H7 (cell line): Measurements from ENCODE around the gene RAB43. TPM values are rescaled to one million over a fixed set of nuclear protein-coding genes. Genes with fewer than 3 reads are reported as not detected.

Experiments used
- DNase-seq: peaks from one replicate; pipeline ENCODE4 v3.0.0; 2012
- H3K27me3 ChIP-seq: 2 replicates; pipeline ENCODE4 v1.6.0; 2011; ENCODE audit warnings: mild to moderate bottlenecking, low read length; ENCODE audit not compliant: control insufficient read depth, insufficient read depth
- H3K36me3 ChIP-seq: replicated peaks from 2 replicates; pipeline ENCODE4 v1.5.1; 2011; ENCODE audit warnings: low read length; ENCODE audit not compliant: control insufficient read depth, insufficient read depth
- H3K4me3 ChIP-seq: 2 replicates; pipeline ENCODE4 v1.5.1; 2011; ENCODE audit warnings: low read depth, mild to moderate bottlenecking, control low read depth, low read length, moderate library complexity; ENCODE audit not compliant: insufficient read depth
- total RNA-seq: library from RNA; depleted of rRNA; stranded (reverse); fragments of >200 nt; shearing (Covaris generic); gene quantifications from 2 replicates; pipeline ENCODE4 v1.2.3, GENCODE V29; 2014

Gene RAB43
- total RNA-seq, 1 experiment from 2014 or later = 39.4 TPM

GRCh38 chr3:129065016-129065719 lies 56.4 kb downstream of the RAB43 start:
- DNase-seq = no peak
- H3K4me3 ChIP-seq = no peak overlapping the region
- H3K36me3 ChIP-seq = no peaks in the 10 kb centered on the region

GRCh38 chr3:129063841-129064482 lies 57.6 kb downstream of the RAB43 start:
- H3K36me3 ChIP-seq = no peaks in the 10 kb centered on the region
- no peaks in the 10 kb centered on the region for H3K27me3 ChIP-seq
- H3K4me3 ChIP-seq = no peak overlapping the region
- DNase-seq = no peak

More at GRCh38 chr3:129065016-129065719, 56.4 kb downstream of the RAB43 start:
- no peaks in the 10 kb centered on the region for H3K27me3 ChIP-seq

GRCh38 chr3:129063091-129063640 lies 58.4 kb downstream of the RAB43 start:
- Histone ChIP-seq H3K36me3 (no peaks in the 10 kb centered on the region), H3K27me3 (no peaks in the 10 kb centered on the region), H3K4me3 (no peak overlapping the region)
- DNase-seq = no peak

GRCh38 chr3:129061888-129062834 lies 59.4 kb downstream of the RAB43 start:
- Histone ChIP-seq H3K27me3 (no peaks in the 10 kb centered on the region), H3K4me3 (no peak overlapping the region), H3K36me3 (no peaks in the 10 kb centered on the region)
- DNase-seq = peak; percentile 45

- Histone ChIP-seq H3K27me3 (no peaks in the 10 kb centered on the region), H3K4me3 (no peak overlapping the region), H3K36me3 (no peaks in the 10 kb centered on the region)
- peak; percentile 45 for DNase-seq
These were observed 60.3 kb downstream of the RAB43 start for GRCh38 chr3:129061023-129061887.

- H3K4me3 ChIP-seq = no peak within 1 kb of the TSS
- DNase-seq = no peak
- H3K27me3 ChIP-seq = no peaks in the 10 kb centered on the region
- no peaks in the 10 kb centered on the region for H3K36me3 ChIP-seq
These were observed 61.2 kb downstream of the RAB43 start, which contains the start of gene GP9 for GRCh38 chr3:129060276-129061022. Gene GP9, plus strand, starts transcription at chr3:129060779. Its CDS starts 961 bp downstream, at chr3:129061740.

GRCh38 chr3:129059311-129059958 lies 62.2 kb downstream of the RAB43 start:
- H3K36me3 ChIP-seq = no peaks in the 10 kb centered on the region
- DNase-seq = peak; percentile 26
- H3K27me3 ChIP-seq = no peaks in the 10 kb centered on the region
- no peak overlapping the region for H3K4me3 ChIP-seq

- no peaks in the 10 kb centered on the region for H3K36me3 ChIP-seq
- no peaks in the 10 kb centered on the region for H3K27me3 ChIP-seq
- H3K4me3 ChIP-seq = no peak overlapping the region
- DNase-seq = no peak
These were observed 63.0 kb downstream of the RAB43 start for GRCh38 chr3:129058441-129059200.

GRCh38 chr3:129057249-129057648 lies 64.4 kb downstream of the RAB43 start:
- DNase-seq = no peak
- Histone ChIP-seq H3K27me3 (no peaks in the 10 kb centered on the region), H3K36me3 (no peaks in the 10 kb centered on the region), H3K4me3 (no peak overlapping the region)

GRCh38 chr3:129056451-129057173 lies 65.0 kb downstream of the RAB43 start:
- no peak for DNase-seq
- Histone ChIP-seq H3K27me3 (no peaks in the 10 kb centered on the region), H3K36me3 (no peaks in the 10 kb centered on the region)

GRCh38 chr3:129054605-129055104 lies 66.9 kb downstream of the RAB43 start:
- no peak overlapping the region for H3K4me3 ChIP-seq
- no peaks in the 10 kb centered on the region for H3K36me3 ChIP-seq
- H3K27me3 ChIP-seq = no peaks in the 10 kb centered on the region
- DNase-seq = no peak

More at GRCh38 chr3:129056451-129057173, 65.0 kb downstream of the RAB43 start:
- no peak overlapping the region for H3K4me3 ChIP-seq
